ENCODE results near the gene SERPINH1.
A peak's percentile ranks its signal among the peaks of the same experiment; 100 is the strongest.

DNA sequence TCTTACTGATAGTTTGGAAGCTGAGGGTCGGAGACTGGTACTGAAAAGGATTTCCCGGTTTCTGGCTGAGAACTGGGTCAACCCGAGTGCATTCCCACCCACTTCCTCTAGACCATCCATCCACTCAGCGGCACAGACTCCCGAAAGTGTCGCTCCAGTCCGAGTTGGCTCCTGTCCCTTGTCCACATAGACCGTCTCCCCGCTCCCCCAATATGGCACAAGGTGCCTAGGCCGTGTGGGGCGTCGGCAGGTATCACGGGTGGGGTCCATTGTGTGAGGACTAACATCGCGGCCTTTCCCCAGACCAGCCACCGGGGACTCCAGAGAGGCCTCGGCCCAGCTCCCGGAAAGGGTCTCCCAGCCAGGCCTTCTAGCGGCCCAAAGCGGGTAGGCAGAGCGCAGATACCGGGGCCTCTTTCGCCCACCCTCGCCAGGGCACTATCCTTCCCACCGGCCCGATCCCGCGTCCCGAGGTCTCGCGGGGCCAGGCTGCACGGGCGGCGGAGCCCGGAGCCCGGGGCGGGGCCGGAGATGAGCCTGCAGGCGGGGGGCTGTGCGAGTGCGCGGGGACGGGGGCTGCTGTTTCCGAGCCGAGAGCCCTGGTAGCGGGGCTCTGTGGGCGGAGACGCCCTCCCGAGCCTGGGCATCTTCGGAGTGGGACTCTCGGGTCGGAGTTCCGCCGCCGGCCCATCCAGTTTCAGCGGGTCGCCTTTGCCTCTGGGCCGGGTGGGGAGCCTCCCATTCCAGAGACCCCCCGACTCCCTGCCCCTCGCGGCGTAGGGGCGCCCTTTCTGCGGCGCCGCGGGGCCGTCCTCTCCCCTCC, 21.1 kb downstream of the SERPINH1 start:
- TF ChIP-seq, protein P1, sequence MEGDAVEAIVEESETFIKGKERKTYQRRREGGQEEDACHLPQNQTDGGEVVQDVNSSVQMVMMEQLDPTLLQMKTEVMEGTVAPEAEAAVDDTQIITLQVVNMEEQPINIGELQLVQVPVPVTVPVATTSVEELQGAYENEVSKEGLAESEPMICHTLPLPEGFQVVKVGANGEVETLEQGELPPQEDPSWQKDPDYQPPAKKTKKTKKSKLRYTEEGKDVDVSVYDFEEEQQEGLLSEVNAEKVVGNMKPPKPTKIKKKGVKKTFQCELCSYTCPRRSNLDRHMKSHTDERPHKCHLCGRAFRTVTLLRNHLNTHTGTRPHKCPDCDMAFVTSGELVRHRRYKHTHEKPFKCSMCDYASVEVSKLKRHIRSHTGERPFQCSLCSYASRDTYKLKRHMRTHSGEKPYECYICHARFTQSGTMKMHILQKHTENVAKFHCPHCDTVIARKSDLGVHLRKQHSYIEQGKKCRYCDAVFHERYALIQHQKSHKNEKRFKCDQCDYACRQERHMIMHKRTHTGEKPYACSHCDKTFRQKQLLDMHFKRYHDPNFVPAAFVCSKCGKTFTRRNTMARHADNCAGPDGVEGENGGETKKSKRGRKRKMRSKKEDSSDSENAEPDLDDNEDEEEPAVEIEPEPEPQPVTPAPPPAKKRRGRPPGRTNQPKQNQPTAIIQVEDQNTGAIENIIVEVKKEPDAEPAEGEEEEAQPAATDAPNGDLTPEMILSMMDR (conservative IDR thresholded peaks at IDR 0.05; ENCODE audit: low read length): peak; percentile 56
- no peak for TF ChIP-seq EZH2phosphoT487 (IDR thresholded peaks at IDR 0.05; ENCODE audit: borderline replicate concordance)

Measured in Loucy (cell line).